H54 (cell line): Measurements from ENCODE around the gene PDE3B.
"Not testable (repeated sequence)": the region's sequence is repeated elsewhere in the genome, so short reads cannot be mapped to it uniquely, and the experiment has no call there.

Experiments
- DNase-seq: peaks from one replicate; pipeline ENCODE4 v3.0.0; 2011; ENCODE audit warnings: low spot score, mixed read lengths; ENCODE audit not compliant: insufficient read length
- FAIRE-seq: peaks from 3 replicates; lab custom pipeline; 2011; peaks lifted over from hg19 to GRCh38; lab: Jason Lieb, UNC
- POLR2A ChIP-seq: IDR thresholded peaks from 2 replicates; pipeline ENCODE4 v1.6.1; 2011; ENCODE audit warnings: low read depth, mild to moderate bottlenecking, low read length

The PDE3B gene

DNA sequence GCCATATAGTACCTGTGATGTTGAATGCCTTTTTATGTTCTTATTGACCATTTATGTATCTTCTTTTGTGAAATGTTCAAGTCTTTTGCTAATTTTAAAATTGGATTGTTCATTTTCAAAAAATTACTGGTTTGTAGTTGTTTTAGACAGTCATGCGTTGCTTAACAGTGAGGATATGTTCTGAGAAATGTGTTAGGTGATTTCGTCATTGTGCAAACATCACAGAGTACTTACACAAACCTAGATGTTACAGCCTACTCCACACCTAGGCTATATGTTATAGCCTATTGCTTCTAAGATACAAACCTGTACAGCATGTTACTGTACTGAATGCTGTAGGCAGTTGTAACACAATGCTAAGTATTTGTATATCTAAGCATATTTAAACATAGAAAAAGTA is 32.5 kb downstream of the PDE3B start:
- no peak for TF ChIP-seq POLR2A
- no peak for FAIRE-seq
- no peak for DNase-seq

DNA sequence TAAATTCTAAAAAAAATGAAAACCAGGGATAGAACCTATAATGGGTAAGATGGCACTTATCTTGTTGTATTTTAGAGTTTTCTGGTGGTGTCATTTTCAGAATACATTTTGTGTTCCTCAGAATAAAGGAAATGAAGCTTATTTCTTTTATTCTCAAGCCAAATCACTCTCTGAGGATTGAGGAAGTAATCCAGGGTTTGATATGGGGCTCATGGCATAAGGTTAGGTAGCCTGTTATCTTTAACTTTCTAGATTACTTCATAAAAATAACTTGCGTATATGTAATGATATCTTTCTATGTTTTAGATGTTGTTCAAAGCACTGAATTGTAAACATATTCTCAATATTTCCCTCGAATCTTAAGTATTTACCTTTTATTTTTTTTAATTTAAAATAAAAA is 33.5 kb downstream of the PDE3B start:
- no peak for TF ChIP-seq POLR2A
- DNase-seq (no peak), FAIRE-seq (no peak)

DNA sequence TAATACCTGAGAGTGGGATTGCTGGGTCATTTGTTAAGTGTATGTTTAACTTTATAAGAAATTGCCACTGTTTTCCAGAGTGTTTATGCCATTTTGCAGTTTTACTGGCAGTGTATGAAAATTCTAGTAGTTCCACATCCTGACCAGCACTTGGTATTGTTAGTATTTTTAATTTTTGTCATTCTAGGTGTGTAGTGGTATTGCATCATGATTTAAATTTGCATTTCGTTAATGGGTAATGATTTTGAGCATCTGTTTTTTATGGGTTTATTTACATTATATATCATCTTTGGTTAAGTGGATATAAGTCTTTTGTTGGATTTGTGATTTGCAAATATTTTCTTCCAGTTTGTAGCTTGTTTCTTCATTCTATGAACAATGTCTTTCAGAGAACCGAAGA is 34.7 kb downstream of the PDE3B start:
- TF ChIP-seq POLR2A = no peak
- FAIRE-seq = no peak
- no peak for DNase-seq

DNA sequence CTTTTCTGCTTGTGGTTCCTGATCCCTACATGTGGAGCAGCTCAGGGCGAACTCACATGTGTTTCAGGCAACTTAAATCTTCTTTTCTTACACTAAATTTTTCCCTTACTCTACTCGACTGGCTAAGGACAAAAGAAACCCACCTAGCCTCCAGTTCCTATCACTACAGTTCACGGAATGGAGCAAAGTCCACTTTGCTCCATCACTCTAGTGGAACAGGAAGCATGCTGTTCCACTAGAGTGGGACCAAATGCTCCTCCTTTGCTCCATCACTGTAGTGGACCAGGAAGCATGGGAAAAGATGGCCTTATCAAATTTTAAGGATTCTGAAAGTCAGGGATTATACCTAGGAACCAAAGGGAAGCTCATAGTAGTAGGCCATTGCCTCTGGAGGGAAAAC is 36.1 kb downstream of the PDE3B start:
- no peak for DNase-seq
- no peak for TF ChIP-seq POLR2A
- FAIRE-seq = no peak

DNA sequence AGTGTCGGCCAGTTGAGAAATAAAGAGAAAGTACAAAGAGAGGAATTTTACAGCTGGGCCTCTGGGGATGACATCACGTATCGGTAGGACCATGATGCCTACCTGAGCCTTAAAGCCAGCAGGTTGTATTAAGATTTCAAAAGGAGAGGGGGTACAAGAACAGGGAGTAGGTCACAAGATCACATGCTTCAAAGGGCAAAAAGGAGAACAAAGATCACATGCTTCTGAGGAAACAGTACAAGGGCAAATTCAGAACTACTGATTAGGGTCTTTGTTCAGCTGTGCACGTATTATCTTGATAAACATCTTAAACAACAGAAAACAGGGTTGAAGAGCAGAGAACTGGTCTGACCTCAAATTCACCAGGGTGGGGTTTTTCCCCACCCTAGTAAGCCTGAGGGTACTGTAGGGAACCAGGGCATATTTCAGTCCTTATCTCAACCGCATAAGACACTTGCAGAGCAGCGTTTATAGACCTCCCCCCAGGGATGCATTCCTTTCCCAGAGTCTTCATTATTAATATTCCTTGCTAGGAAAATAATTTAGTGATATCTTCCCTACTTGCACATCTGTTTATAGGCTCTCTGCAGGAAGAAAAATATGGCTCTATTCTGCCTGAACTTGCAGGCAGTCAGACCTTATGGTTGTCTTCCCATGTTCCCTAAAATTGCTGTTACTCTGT is 40.8 kb downstream of the PDE3B start:
- DNase-seq, FAIRE-seq: not testable (repeated sequence)

DNA sequence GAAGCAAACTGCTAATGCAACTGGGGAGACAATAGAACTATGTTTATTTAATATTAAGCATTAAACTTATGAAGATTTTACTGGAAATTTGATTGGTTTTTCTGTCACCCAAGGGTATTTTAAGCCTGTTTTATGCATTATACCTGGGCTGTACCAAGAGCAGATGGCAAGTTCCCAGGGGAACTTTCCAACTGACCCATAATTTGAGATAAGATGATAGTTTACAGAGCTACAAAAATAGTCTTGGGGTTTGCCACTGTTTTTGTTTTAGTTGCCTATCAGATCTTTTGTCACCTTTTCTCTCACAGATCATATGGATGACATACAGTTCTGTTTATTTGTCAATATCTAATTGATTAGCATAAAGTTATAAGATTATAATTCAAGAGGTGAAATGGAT is 43.9 kb downstream of the PDE3B start:
- FAIRE-seq (no peak), DNase-seq (no peak)
- TF ChIP-seq POLR2A = no peak

DNA sequence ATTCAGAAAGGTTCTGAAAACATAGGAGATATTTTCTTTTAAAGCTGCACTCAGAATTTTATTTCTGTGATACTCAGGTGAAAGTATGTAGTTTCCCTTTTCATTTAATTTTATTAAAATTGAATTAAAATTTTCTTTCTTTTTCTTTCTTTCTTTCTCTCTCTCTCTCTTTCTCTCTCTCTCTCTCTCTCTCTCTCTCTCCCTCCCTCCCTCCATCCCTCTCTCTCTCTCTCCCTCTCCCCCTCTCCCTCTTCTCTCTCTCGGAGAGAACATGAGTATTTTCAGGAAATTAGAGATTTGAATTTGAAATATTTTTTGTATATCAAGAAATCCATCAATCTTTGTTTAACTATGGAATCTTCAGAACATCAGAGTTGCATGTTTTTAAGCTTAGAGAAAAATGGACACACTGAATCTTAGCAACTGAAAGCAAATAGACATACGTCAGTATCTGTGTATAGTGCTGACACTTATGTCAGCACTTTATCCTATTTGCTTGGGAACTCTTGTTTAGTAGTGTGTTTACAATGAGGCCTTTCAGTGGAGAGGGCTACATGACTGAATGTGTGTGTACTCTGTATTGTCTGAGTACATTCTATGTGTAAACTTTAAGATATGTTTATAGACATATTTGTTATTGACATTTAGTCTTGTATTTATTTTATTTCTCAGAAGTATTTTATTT is 44.5 kb downstream of the PDE3B start:
- FAIRE-seq (no peak), DNase-seq (no peak)
- no peak for TF ChIP-seq POLR2A

DNA sequence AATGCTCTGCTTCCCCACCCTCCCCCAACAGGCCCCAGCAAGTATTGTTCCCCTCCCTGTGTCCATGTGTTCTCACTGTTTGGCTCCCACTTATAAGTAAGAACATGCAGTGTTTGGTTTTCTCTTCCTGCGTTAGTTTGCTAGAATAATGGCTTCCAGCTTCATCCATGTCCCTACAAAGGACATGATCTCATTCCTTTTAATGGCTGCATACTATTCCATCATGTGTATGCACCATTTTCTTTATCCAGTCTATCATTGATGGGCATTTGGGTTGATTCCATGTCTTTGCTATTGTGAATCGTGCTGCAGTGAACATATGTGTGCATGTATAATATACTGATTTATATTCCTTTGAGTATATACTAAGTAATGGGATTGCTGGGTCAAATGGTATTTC is 52.1 kb downstream of the PDE3B start:
- FAIRE-seq, DNase-seq: not testable (repeated sequence)

DNA sequence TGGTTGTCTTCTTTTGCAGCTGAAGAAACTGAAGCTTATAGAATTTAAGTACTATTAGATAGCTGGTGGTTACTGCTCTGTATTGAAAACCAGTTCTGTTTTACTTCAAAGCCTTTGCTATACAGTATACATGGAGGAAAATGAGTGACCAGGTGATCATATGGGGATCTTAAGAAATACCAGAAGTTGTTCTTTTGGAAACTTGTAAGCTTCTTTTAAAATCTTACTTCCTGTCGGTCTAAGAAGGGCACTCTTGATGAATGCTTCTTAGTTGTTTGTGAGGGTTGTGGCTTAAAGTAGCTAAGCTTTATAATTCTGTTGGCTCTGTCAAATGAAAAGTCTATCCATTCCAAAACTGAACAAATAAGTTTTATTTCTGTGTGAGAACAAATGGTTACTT is 55.2 kb downstream of the PDE3B start:
- FAIRE-seq (no peak), DNase-seq (no peak)
- TF ChIP-seq POLR2A = no peak

DNA sequence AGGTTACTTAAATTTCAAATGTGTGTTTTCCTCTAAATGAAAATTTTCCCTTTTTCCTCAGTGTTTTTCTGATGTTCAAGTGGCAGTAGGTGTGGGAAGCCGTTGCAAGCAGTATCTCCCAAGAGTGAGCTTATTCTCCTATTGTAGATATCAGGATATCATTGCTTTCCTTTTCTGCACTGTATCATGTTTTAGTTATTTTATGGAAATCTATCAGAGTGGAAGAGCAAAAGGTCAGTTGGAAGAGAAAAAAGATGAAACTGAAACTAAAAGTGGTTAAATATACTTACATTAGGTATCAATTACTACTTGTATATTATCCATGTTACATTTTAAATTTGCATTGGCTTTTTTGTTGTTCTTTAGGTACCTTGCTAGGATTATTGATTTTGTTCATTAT is 57.0 kb downstream of the PDE3B start:
- no peak for FAIRE-seq
- DNase-seq = no peak
- TF ChIP-seq POLR2A = no peak

DNA sequence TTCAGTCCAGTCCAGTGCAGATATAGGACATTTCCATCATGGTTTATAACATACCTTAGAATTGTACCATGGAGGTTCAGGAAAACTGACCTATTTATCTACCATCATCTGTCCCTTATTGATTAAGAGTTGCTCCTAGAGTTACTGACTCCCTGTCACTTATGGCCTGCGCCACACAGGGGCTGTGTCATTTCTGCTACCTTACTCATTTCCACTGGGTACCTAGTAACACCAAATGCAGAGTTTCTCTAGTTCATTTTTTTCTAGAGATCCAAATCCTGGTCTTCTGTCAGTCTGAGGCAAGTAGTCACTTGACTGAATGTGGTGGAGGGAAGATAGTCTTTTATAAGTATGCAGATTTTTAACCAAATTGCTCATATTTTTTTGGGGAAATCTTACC is 59.2 kb downstream of the PDE3B start:
- DNase-seq (no peak), FAIRE-seq (no peak)
- TF ChIP-seq POLR2A = no peak

DNA sequence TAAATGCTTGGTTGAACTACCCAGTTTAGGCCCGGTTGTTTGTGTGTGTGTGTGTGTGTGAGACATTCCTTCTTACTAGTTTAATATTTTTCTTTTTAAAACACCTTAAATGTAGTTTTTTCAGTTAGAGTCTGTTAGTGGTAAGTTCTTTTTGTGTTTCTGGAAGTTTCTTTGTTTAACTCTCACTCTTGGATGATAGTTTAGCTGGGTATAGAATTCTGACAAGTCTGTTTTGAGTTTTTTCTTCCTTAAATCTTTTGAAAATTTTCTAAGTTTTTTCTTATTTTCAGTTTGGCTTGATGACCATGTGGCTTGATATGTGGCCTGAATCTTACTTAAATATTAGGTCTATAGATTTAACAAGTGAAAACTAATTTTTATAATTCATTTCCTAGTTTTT is 60.1 kb downstream of the PDE3B start:
- TF ChIP-seq POLR2A = no peak
- DNase-seq (no peak), FAIRE-seq (no peak)

DNA sequence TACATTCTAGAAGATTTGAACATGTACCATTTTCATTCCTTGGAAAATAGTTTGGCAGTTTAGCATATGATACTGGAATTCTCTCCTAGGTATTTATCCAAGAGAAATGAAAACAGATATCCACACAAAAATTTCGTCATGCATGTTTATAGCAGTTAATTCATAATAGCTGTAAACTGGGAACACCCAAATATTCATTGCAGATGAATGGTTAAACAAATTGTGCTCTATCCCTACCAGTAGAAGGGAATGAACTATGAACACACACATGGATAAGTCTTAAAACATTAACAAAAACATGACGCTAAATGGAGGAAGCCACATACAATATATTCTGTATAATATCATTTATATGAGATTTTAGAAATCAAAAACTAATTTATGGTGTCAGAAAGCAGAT is 61.5 kb downstream of the PDE3B start:
- FAIRE-seq (no peak), DNase-seq (no peak)
- TF ChIP-seq POLR2A = no peak

DNA sequence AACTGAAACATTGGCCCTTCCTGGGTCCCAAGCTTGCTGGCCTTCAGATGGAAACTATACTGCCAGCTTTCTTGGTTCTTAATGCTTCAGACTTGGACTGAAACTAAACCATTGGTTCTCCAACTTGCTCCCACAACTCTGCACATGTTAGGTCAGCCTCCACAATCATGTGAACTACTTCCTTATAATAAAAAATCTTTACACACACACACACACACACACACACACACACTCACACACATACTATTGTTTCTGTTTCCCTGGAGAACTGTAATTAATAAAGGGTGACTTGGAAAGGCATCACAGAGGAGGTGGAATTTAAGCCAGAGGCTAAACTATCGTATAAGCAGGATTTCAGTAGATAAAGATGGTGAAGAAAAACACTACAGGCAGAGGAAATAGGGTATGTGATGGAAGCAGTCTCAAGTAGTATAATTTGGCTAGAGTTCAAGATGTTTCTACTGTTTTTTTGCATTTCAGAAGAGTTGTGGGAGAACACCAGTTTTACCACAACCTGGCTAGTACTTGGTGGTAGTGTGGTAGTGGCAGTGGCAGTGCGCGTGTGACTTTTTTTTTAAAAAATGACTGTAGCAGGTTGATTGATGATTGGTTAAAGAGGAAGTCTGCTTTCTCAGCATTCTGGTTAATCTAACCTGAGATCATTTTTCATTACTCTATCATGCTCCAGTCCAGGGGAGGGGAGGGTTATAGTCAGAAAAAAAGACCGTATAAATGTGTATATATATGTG is 70.1 kb downstream of the PDE3B start:
- no peak for TF ChIP-seq POLR2A
- DNase-seq (no peak), FAIRE-seq (no peak)

DNA sequence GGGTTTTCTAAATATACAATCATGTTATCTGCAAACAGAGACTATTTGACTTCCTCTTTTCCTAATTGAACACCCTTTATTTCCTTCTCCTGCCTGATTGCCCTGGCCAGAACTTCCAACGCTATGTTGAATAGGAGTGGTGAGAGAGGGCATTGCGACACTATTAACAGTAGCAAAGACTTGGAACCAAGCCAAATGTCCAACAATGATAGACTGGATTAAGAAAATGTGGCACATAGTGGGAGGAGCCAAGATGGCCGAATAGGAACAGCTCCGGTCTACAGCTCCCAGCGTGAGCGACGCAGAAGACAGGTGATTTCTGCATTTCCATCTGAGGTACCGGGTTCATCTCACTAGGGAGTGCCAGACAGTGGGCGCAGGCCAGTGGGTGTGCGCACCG is 72.1 kb downstream of the PDE3B start:
- FAIRE-seq = not testable (repeated sequence)

More for the DNA sequence above, 72.1 kb downstream of the PDE3B start:
- DNase-seq = not testable (repeated sequence)
